HG02623 (cell line): ENCODE data around the gene CEL.
"Not testable (repeated sequence)": the region's sequence is repeated elsewhere in the genome, so short reads cannot be mapped to it uniquely, and the experiment has no call there.

ENCODE experiments used
- ATAC-seq: cut with Tn5 transposase; IDR thresholded peaks from one replicate; pipeline ENCODE4 v1.9.1; 2021; ENCODE audit warnings: moderate library complexity; ENCODE audit not compliant: unreplicated experiment

The CEL gene

GRCh38 chr9:133061764-133062145 lies at the start of gene CEL:
TSS of gene CEL (plus strand) at chr9:133061981. CDS start at chr9:133062003, 22 bp downstream.
- not testable (repeated sequence) for ATAC-seq

- no peak for ATAC-seq
These were observed 47.1 kb upstream of the CEL start for GRCh38 chr9:133014696-133015095.

- ATAC-seq = no peak
These were observed 38.5 kb upstream of the CEL start for GRCh38 chr9:133023117-133023890.

GRCh38 chr9:133026426-133026825 lies 35.4 kb upstream of the CEL start:
- ATAC-seq = no peak

GRCh38 chr9:133027134-133027533 lies 34.6 kb upstream of the CEL start:
- ATAC-seq = no peak

- no peak for ATAC-seq
These were observed 33.6 kb upstream of the CEL start for GRCh38 chr9:133028221-133028620.

GRCh38 chr9:133029994-133030316 lies 31.8 kb upstream of the CEL start:
- no peak for ATAC-seq

- ATAC-seq = peak; percentile 94
These were observed 31.3 kb upstream of the CEL start, which contains the start of gene GTF3C5 for GRCh38 chr9:133030317-133031129. TSS of gene GTF3C5 (plus strand) at chr9:133030997. CDS start at chr9:133031012, 15 bp downstream.

- ATAC-seq = no peak
These were observed 30.7 kb upstream of the CEL start for GRCh38 chr9:133031130-133031422.

- ATAC-seq = no peak
These were observed 30.3 kb upstream of the CEL start for GRCh38 chr9:133031496-133031911.

GRCh38 chr9:133032171-133032570 lies 29.6 kb upstream of the CEL start:
- ATAC-seq = no peak

- no peak for ATAC-seq
These were observed 26.1 kb upstream of the CEL start for GRCh38 chr9:133035669-133036068.

GRCh38 chr9:133037775-133038515 lies 23.8 kb upstream of the CEL start:
- no peak for ATAC-seq

- ATAC-seq = not testable (repeated sequence)
These were observed 20.8 kb upstream of the CEL start for GRCh38 chr9:133040892-133041479.

- ATAC-seq = no peak
These were observed 19.8 kb upstream of the CEL start for GRCh38 chr9:133041958-133042357.

GRCh38 chr9:133042676-133043075 lies 19.1 kb upstream of the CEL start:
- no peak for ATAC-seq

- ATAC-seq = no peak
These were observed 18.2 kb upstream of the CEL start for GRCh38 chr9:133043449-133044035.

GRCh38 chr9:133044125-133044524 lies 17.7 kb upstream of the CEL start:
- no peak for ATAC-seq

GRCh38 chr9:133044661-133045060 lies 17.1 kb upstream of the CEL start:
- no peak for ATAC-seq

GRCh38 chr9:133045132-133045531 lies 16.6 kb upstream of the CEL start:
- ATAC-seq = no peak
